IMR-90 (cell line): ENCODE data around the gene CREBL2. TPM values are rescaled to one million over a fixed set of nuclear protein-coding genes. Genes with fewer than 3 reads are reported as not detected.

ENCODE experiments used
- ATAC-seq: fragments of 200-7000 bp; cut with Tn5 transposase; 2 replicates; pipeline ENCODE4 v1.9.1; 2020; ENCODE audit warnings: low read depth, mild to moderate bottlenecking, moderate library complexity
- BruUV-seq: library from RNA; stranded (reverse); fragments of 400-500 nt; replicated peaks from 2 replicates; lab custom pipeline; 2021; lab: Mats Ljungman, UMichigan
- CTCF ChIA-PET: fragments of 300-600 bp; formaldehyde crosslinking; extraction: SDS; loops from one replicate; lab custom pipeline; 2021; ENCODE audit warnings: antibody characterized with exemption; lab: Yijun Ruan, JAX
- POLR2A ChIA-PET: fragments of 300-600 bp; sonication (Branson Sonifier 250); formaldehyde crosslinking; loops from one replicate; lab custom pipeline; 2022; ENCODE audit warnings: antibody characterized with exemption; ENCODE audit not compliant: unreplicated experiment; lab: Charles Lee
- DNase-seq: peaks from one replicate; pipeline ENCODE4 v3.0.0; 2013
- H2AFZ ChIP-seq: replicated peaks from 2 replicates; pipeline ENCODE3; 2013; ENCODE audit warnings: low read length, mild to moderate bottlenecking; ENCODE audit not compliant: poor library complexity
- H2AK5ac ChIP-seq: 2 replicates; pipeline ENCODE4 v1.6.1; 2013; ENCODE audit warnings: low read depth, low read length, inconsistent platforms
- H2AK9ac ChIP-seq: replicated peaks from 2 replicates; pipeline ENCODE3; 2013; ENCODE audit warnings: mild to moderate bottlenecking, low read depth, low read length, moderate library complexity; ENCODE audit not compliant: poor library complexity
- H2BK120ac ChIP-seq: 2 replicates; pipeline ENCODE4 v1.6.1; 2013; ENCODE audit warnings: low read depth, low read length, inconsistent platforms
- H2BK15ac ChIP-seq: 3 replicates; pipeline ENCODE4 v1.6.1; 2013; ENCODE audit warnings: low read depth, low read length, inconsistent platforms
- H2BK20ac ChIP-seq: 2 replicates; pipeline ENCODE4 v1.6.1; 2013; ENCODE audit warnings: low read depth, mild to moderate bottlenecking, inconsistent platforms, low read length, moderate library complexity
- H2BK5ac ChIP-seq: 2 replicates; pipeline ENCODE4 v1.6.1; 2013; ENCODE audit warnings: mild to moderate bottlenecking, low read depth, low read length, inconsistent platforms; ENCODE audit not compliant: poor library complexity, severe bottlenecking
- H3K14ac ChIP-seq: replicated peaks from 2 replicates; pipeline ENCODE4 v1.6.1; 2013; ENCODE audit warnings: low read depth, low read length, inconsistent platforms
- H3K18ac ChIP-seq: 2 replicates; pipeline ENCODE4 v1.6.1; 2013; ENCODE audit warnings: low read depth, low read length, control low read depth
- H3K23ac ChIP-seq: 2 replicates; pipeline ENCODE4 v1.6.1; 2013; ENCODE audit warnings: low read depth, low read length, inconsistent platforms
- H3K27ac ChIP-seq: 2 replicates; pipeline ENCODE4 v1.5.1; 2013; ENCODE audit warnings: mild to moderate bottlenecking, control low read depth, low read length; ENCODE audit not compliant: insufficient read depth
- H3K27me3 ChIP-seq: 2 replicates; pipeline ENCODE4 v1.6.1; 2013; ENCODE audit warnings: low read length; ENCODE audit not compliant: control insufficient read depth, insufficient read depth
- H3K36me3 ChIP-seq: 2 replicates; pipeline ENCODE4 v1.6.1; 2013; ENCODE audit warnings: low read length, mixed read lengths; ENCODE audit not compliant: control insufficient read depth, insufficient read depth
- H3K4ac ChIP-seq: 2 replicates; pipeline ENCODE4 v1.6.1; 2013; ENCODE audit warnings: low read depth, low read length, inconsistent platforms
- H3K4me1 ChIP-seq: 2 replicates; pipeline ENCODE4 v1.6.1; 2013; ENCODE audit warnings: low read length, mixed read lengths; ENCODE audit not compliant: control insufficient read depth, insufficient read depth
- H3K4me2 ChIP-seq: 2 replicates; pipeline ENCODE4 v1.6.1; 2013; ENCODE audit warnings: low read depth, mild to moderate bottlenecking, control low read depth, low read length, moderate library complexity
- H3K4me3 ChIP-seq: 2 replicates; pipeline ENCODE4 v1.5.1; 2013; ENCODE audit warnings: low read depth, mild to moderate bottlenecking, control low read depth, low read length, moderate library complexity; ENCODE audit not compliant: insufficient read depth
- H3K56ac ChIP-seq: 2 replicates; pipeline ENCODE4 v1.6.1; 2013; ENCODE audit warnings: low read length, inconsistent platforms; ENCODE audit not compliant: insufficient read depth; ENCODE audit errors: extremely low read depth
- H3K79me1 ChIP-seq, 2 experiments: 2 replicates each; pipeline ENCODE4 v1.6.1; 2013; ENCODE audit warnings: low read length in 2 of 2, inconsistent platforms in 1 of 2, low read depth in 1 of 2
- H3K9ac ChIP-seq: 2 replicates; pipeline ENCODE4 v1.6.1; 2013; ENCODE audit warnings: low read depth, low read length, control low read depth
- H3K9me1 ChIP-seq: 2 replicates; pipeline ENCODE4 v1.6.1; 2013; ENCODE audit warnings: low read length, inconsistent platforms; ENCODE audit not compliant: insufficient read depth
- H3K9me3 ChIP-seq: 2 replicates; pipeline ENCODE4 v1.6.1; 2013; ENCODE audit warnings: low read length; ENCODE audit not compliant: control insufficient read depth, insufficient read depth
- H4K20me1 ChIP-seq: 2 replicates; pipeline ENCODE4 v1.6.1; 2013; ENCODE audit warnings: low read length, inconsistent platforms; ENCODE audit not compliant: insufficient read depth
- H4K5ac ChIP-seq: 2 replicates; pipeline ENCODE4 v1.6.1; 2013; ENCODE audit warnings: mild to moderate bottlenecking, low read depth, low read length, control low read depth
- H4K8ac ChIP-seq, 2 experiments: 2 replicates each; pipeline ENCODE4 v1.6.1; 2013; ENCODE audit warnings: low read depth in 2 of 2, low read length in 2 of 2, control low read depth in 1 of 2, inconsistent platforms in 1 of 2
- H4K91ac ChIP-seq: 2 replicates; pipeline ENCODE4 v1.6.1; 2013; ENCODE audit warnings: low read depth, low read length, inconsistent platforms; ENCODE audit not compliant: insufficient read depth
- BHLHE40 ChIP-seq: fragments of 150-350 bp; IDR thresholded peaks from 2 replicates; pipeline ENCODE4 v1.6.1; 2016; ENCODE audit warnings: mild to moderate bottlenecking, low read depth, low read length
- CEBPB ChIP-seq: IDR thresholded peaks from 2 replicates; pipeline ENCODE4 v1.6.1; 2012; ENCODE audit warnings: low read depth, low read length, improper control_type of control experiment
- CHD1 ChIP-seq: IDR thresholded peaks from 2 replicates; pipeline ENCODE4 v1.6.1; 2012; ENCODE audit warnings: low read depth, low read length, improper control_type of control experiment
- FOS ChIP-seq: fragments of 150-350 bp; IDR thresholded peaks from 2 replicates; pipeline ENCODE4 v1.6.1; 2016; ENCODE audit warnings: low read depth, low read length
- MXI1 ChIP-seq: IDR thresholded peaks from 2 replicates; pipeline ENCODE4 v1.6.1; 2012; ENCODE audit warnings: low read depth, mild to moderate bottlenecking, low read length, moderate library complexity, borderline replicate concordance
- NFE2L2 ChIP-seq: fragments of 150-350 bp; IDR thresholded peaks from 2 replicates; pipeline ENCODE4 v1.6.1; 2016; ENCODE audit warnings: low read depth, mild to moderate bottlenecking, low read length
- RAD21 ChIP-seq: IDR thresholded peaks from 2 replicates; pipeline ENCODE4 v1.6.1; 2012; ENCODE audit warnings: low read length, improper control_type of control experiment
- RFX5 ChIP-seq: IDR thresholded peaks from 2 replicates; pipeline ENCODE4 v1.8.0; 2012; ENCODE audit warnings: low read depth, mild to moderate bottlenecking, low read length, moderate library complexity
- USF2 ChIP-seq: fragments of 150-350 bp; IDR thresholded peaks from 2 replicates; pipeline ENCODE4 v1.6.1; 2017; ENCODE audit warnings: mild to moderate bottlenecking, antibody characterized with exemption, low read length, low read depth
- WGBS, 2 experiments: methylation state at CpG; one replicate each; pipeline versions ENCODE4 v1.1.5 to v1.1.7; 2013; ENCODE audit warnings: missing lambda C conversion rate in 2 of 2; ENCODE audit not compliant: insufficient read length in 1 of 2; ENCODE audit errors: extremely low coverage in 2 of 2; 5-methylcytosine and 5-hydroxymethylcytosine counted together
- dilution Hi-C: fragments of 300-500 bp; cut with HindIII; formaldehyde crosslinking; loops from one replicate; pipeline ENCODE4 v1.14.3; 2018; ENCODE audit warnings: low sequenced_read_pairs; ENCODE audit not compliant: unreplicated experiment
- in situ Hi-C: fragments of 300-500 bp; cut with MboI; formaldehyde crosslinking; loops from 3 replicates; pipeline ENCODE4 v1.14.3; 2019; ENCODE audit warnings: low sequenced_read_pairs, inconsistent platforms, mixed read lengths
- intact Hi-C: fragments of 100-400 bp; cut with micrococcal nuclease; formaldehyde crosslinking; loops from 2 replicates; pipeline ENCODE4 v1.10.0; 2022
- polyA plus RNA-seq, 3 experiments: library from polyadenylated mRNA; depleted of rRNA; stranded (reverse); fragments of >200 nt; gene quantifications; 2 replicates each; pipeline ENCODE4 v1.2.3, GENCODE V29; 2012; ENCODE audit warnings: low replicate concordance in 1 of 3
- total RNA-seq: library from RNA; depleted of rRNA; stranded (reverse); fragments of >200 nt; gene quantifications from 2 replicates; pipeline ENCODE4 v1.2.3, GENCODE V29; 2012
- TF ChIP-seq, protein P1 (sequence below): conservative IDR thresholded peaks from 2 replicates; pipeline ENCODE4 v1.5.1; 2012; ENCODE audit warnings: mild to moderate bottlenecking, low read depth, low read length, improper control_type of control experiment

CREBL2 gene
- total and polyA plus RNA-seq, 2 of the 4 experiments (the other 2 are of a cell fraction), result 11.5 to 19.0 TPM

- WGBS, 2 experiments, result no CpG with 5 or more reads among the region's 2 CpGs
- DNase-seq (no peak), ATAC-seq (no peak)
- H2BK20ac ChIP-seq, result no peak overlapping the region
- ChIA-PET POLR2A (no interaction called here), CTCF (no interaction called here)
- H2BK5ac ChIP-seq, result no peak overlapping the region
- no peak overlapping the region for H3K4me2 ChIP-seq
- TF ChIP-seq FOS, result no peak
- TF ChIP-seq MXI1, result no peak
- TF ChIP-seq, protein P1, sequence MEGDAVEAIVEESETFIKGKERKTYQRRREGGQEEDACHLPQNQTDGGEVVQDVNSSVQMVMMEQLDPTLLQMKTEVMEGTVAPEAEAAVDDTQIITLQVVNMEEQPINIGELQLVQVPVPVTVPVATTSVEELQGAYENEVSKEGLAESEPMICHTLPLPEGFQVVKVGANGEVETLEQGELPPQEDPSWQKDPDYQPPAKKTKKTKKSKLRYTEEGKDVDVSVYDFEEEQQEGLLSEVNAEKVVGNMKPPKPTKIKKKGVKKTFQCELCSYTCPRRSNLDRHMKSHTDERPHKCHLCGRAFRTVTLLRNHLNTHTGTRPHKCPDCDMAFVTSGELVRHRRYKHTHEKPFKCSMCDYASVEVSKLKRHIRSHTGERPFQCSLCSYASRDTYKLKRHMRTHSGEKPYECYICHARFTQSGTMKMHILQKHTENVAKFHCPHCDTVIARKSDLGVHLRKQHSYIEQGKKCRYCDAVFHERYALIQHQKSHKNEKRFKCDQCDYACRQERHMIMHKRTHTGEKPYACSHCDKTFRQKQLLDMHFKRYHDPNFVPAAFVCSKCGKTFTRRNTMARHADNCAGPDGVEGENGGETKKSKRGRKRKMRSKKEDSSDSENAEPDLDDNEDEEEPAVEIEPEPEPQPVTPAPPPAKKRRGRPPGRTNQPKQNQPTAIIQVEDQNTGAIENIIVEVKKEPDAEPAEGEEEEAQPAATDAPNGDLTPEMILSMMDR, result no peak
- TF ChIP-seq RAD21, result no peak
- no peak for TF ChIP-seq USF2
- TF ChIP-seq CHD1, result no peak
- no peak for TF ChIP-seq RFX5
- no peak for TF ChIP-seq CEBPB
- no peak for TF ChIP-seq NFE2L2
- no peak for TF ChIP-seq BHLHE40
- no peak overlapping the region for H2AFZ ChIP-seq
- no peak overlapping the region for H3K14ac ChIP-seq
- no peak overlapping the region for H4K8ac ChIP-seq
- H3K4ac ChIP-seq, result no peak overlapping the region
- no peaks in the 10 kb centered on the region for H3K9me3 ChIP-seq
- no peaks in the 10 kb centered on the region; the same call in 1 of the 2 replicates for H3K9me1 ChIP-seq
- H2AK9ac ChIP-seq, result no peak overlapping the region
- dilution Hi-C loops, result no loop called here
- BruUV-seq, result no TSS peak
- intact Hi-C loops, result no loop called here
- no peak overlapping the region for H4K91ac ChIP-seq
- H2BK15ac ChIP-seq, result no peak overlapping the region
- no peaks in the 10 kb centered on the region for H4K20me1 ChIP-seq
- no peak overlapping the region for H3K56ac ChIP-seq
- no peak overlapping the region for H2BK120ac ChIP-seq
- H3K36me3 ChIP-seq, result no peaks in the 10 kb centered on the region
- peaks cover 5% of the 10 kb centered on the region for H3K27me3 ChIP-seq
- H3K23ac ChIP-seq, result no peak overlapping the region
- no peak overlapping the region for H3K9ac ChIP-seq
- H2AK5ac ChIP-seq, result no peak overlapping the region
- no peak overlapping the region for H3K27ac ChIP-seq
- H3K4me1 ChIP-seq, result peaks cover 2% of the 10 kb centered on the region; the same call in 1 of the 2 replicates
- no peak overlapping the region for H3K18ac ChIP-seq
- H3K79me1 ChIP-seq, result no peaks in the 10 kb centered on the region
- no peak overlapping the region for H3K4me3 ChIP-seq
- no peak overlapping the region for H4K5ac ChIP-seq
- in situ Hi-C loops, result no loop called here
Measured at GRCh38 chr12:12691549-12691948, 79.9 kb downstream of the CREBL2 start.
